GM12864 (cell line): ENCODE data around the gene DTX1.

Experiments
- DNase-seq: peaks from one replicate; pipeline ENCODE4 v3.0.0-alpha.2; 2011; ENCODE audit warnings: low read depth
- H3K4me3 ChIP-seq: 2 replicates; pipeline ENCODE4 v1.5.1; 2011; ENCODE audit warnings: mild to moderate bottlenecking, low read depth, low read length, control low read depth
- CTCF ChIP-seq: IDR thresholded peaks from 2 replicates; pipeline ENCODE4 v1.5.1; 2011; ENCODE audit warnings: low read depth, mild to moderate bottlenecking, moderate library complexity, low read length, control low read depth, inconsistent platforms; ENCODE audit errors: missing control alignments

Gene DTX1

GRCh38 chr12:113081873-113082272 lies 25.3 kb downstream of the DTX1 start:
- DNase-seq, result no peak
- H3K4me3 ChIP-seq, result no peak overlapping the region
- TF ChIP-seq CTCF, result no peak

DNA sequence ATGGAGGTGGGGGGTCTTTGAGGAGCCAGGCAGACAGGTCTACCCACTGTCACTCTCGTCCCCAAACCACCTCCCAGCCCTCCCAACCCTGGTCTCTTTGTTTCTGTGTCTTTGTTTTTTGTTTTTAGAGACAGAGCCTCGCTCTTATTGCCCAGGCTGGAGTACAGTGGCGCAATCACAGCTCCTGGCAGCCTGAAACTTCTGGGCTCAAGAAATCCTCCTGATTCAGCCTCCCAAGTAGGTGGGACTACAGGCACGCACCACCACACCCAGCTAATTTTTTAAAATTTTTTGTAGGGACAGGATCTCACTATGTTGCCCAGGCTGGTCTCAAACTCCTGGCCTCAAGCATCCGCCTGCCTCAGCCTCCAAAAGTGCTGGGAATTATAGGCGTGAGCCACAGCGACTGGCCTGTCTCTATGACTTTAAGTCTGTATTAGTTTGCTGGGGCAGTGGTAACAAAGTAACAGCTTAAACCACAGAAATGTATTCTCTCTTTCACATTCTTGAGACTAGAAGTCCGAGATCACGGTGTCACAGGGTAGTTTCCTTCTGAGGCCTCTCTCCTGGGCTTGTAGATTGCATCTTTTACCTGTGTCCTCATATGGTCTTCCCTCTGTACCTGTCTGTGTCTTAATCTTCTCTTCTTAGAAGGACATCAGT lies 26.1 kb downstream of the DTX1 start:
- TF ChIP-seq CTCF, result no peak
- no peak for DNase-seq
- H3K4me3 ChIP-seq, result no peak overlapping the region

- TF ChIP-seq CTCF, result no peak
- DNase-seq, result no peak
Observed at GRCh38 chr12:113083863-113084435, 27.4 kb downstream of the DTX1 start.

DNA sequence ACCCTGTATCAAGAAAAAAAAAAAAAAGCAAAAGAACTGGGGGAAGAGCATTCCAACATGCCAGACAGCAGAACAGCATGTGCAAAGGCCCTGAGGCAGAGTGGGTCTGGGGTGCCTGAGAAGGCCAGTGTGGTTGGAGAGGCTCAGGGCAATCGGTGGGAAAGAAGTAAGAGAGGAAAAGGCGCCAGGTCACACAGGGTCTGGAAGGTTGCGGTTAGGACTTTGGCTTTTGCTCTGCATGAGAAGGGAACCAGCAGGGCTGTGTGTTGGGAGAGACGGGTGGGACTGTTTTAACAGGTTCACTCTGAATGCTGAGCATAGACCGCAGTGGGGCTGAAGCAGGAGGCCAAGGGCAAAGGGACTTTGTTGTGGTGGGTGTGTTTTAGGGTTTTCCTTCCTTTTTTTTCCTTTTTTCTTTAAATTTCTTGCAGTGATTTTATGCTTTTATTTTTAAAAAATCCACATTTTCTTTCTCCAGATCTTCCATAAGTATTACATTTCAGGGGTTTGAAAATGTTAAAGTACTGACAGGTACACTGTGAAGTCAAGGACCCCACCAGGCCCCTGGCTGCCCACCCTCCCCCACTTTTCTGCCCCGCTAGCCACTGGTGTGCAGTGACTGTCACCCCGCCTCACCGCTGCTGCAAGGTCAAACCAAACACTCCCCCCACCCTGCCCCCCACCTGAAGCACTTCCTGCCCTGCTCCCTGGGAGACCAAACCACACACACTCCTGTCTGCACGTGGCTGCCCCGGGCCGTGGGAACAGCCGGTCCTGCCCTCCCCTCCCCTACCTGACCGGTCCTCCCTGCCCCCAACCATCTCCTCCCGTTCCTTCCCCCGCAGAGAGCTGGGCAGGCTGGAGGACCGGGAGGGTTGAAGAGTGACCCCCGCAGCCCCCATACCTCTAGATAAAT lies 30.0 kb downstream of the DTX1 start:
- no peak for DNase-seq
- H3K4me3 ChIP-seq, result no peak overlapping the region
- TF ChIP-seq CTCF, result no peak

More at GRCh38 chr12:113083863-113084435, 27.4 kb downstream of the DTX1 start:
- no peak overlapping the region for H3K4me3 ChIP-seq

DNA sequence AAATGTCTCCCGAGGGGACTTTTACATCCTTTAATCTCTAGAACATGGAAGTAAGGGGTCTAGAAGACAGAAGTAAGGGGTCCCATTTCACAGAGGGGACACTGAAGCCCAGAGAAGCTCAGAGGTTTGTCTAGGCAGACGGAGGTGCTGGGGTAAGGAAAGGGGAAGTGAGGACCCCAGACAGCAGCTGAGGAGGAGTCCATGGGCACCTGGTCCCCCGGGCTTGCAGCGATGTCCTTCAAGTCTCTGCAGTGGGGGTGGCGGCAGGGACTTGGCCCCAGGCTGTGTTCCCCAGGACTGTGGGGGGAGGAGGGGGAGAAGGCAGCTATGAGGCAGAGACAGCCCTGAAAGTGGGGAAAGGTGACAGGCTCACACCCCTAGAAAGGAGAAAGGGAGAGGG lies 30.7 kb downstream of the DTX1 start:
- no peak for DNase-seq
- TF ChIP-seq CTCF, result no peak
- no peak overlapping the region for H3K4me3 ChIP-seq

- H3K4me3 ChIP-seq, result no peak overlapping the region
- TF ChIP-seq CTCF, result no peak
- DNase-seq, result no peak
Observed at GRCh38 chr12:113088037-113088436, 31.5 kb downstream of the DTX1 start.
